Middle frontal gyrus (tissue), 1 donor: ENCODE measurements around the gene PTTG1IP2.

Experiments used
- DNase-seq: peaks from one replicate; pipeline ENCODE4 v3.0.0-alpha.2; 2015; ENCODE audit warnings: low spot score; ENCODE audit errors: extremely low spot score

PTTG1IP2 gene

GRCh38 chr7:90552521-90552920, 83.1 kb downstream of the PTTG1IP2 start:
- no peak for DNase-seq

- no peak for DNase-seq
These were observed 91.3 kb downstream of the PTTG1IP2 start for GRCh38 chr7:90560730-90561129.
